ENCODE results near the gene PDP2. TPM values are rescaled to one million over a fixed set of nuclear protein-coding genes. Genes with fewer than 3 reads are reported as not detected.

Gene PDP2
- total RNA-seq, 2 donors from 2014 or later = 4.8 to 6.2 TPM

GRCh38 chr16:66841366-66841765 is 38.9 kb upstream of the PDP2 start:
- Histone ChIP-seq H3K9me3 (no peaks in the 10 kb centered on the region), H3K4me1 (ENCODE audit: control insufficient read depth in 1 of 2, low read depth in 2 of 2) (peaks cover 12 to 22% of the 10 kb centered on the region in 2 donors), H3K4me3 (no peak overlapping the region), H3K36me3 (no peaks in the 10 kb centered on the region), H3K27me3 (replicated peaks; ENCODE audit: insufficient read depth) (peaks cover 4% of the 10 kb centered on the region), H3K27ac (no peak overlapping the region)
- DNase-seq (ENCODE audit: low spot score) (no peak), ATAC-seq (ENCODE audit: insufficient number of reproducible peaks, low FRiP score, low read depth) (no peak)
- TF ChIP-seq, protein P1, sequence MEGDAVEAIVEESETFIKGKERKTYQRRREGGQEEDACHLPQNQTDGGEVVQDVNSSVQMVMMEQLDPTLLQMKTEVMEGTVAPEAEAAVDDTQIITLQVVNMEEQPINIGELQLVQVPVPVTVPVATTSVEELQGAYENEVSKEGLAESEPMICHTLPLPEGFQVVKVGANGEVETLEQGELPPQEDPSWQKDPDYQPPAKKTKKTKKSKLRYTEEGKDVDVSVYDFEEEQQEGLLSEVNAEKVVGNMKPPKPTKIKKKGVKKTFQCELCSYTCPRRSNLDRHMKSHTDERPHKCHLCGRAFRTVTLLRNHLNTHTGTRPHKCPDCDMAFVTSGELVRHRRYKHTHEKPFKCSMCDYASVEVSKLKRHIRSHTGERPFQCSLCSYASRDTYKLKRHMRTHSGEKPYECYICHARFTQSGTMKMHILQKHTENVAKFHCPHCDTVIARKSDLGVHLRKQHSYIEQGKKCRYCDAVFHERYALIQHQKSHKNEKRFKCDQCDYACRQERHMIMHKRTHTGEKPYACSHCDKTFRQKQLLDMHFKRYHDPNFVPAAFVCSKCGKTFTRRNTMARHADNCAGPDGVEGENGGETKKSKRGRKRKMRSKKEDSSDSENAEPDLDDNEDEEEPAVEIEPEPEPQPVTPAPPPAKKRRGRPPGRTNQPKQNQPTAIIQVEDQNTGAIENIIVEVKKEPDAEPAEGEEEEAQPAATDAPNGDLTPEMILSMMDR (IDR thresholded peaks at IDR 0.05) = no peak

GRCh38 chr16:66842765-66843164 is 37.5 kb upstream of the PDP2 start:
- Histone ChIP-seq H3K9me3 (no peaks in the 10 kb centered on the region), H3K4me3 (no peak overlapping the region), H3K27ac (no peak overlapping the region), H3K36me3 (no peaks in the 10 kb centered on the region), H3K27me3 (replicated peaks; ENCODE audit: insufficient read depth) (peaks cover 4% of the 10 kb centered on the region), H3K4me1 (ENCODE audit: control insufficient read depth in 1 of 2, low read depth in 2 of 2) (peaks cover 12 to 22% of the 10 kb centered on the region in 2 donors)
- TF ChIP-seq, protein P1 (IDR thresholded peaks at IDR 0.05) = no peak
- DNase-seq (ENCODE audit: low spot score) = no peak
- ATAC-seq (ENCODE audit: insufficient number of reproducible peaks, low FRiP score, low read depth) = no peak

DNA sequence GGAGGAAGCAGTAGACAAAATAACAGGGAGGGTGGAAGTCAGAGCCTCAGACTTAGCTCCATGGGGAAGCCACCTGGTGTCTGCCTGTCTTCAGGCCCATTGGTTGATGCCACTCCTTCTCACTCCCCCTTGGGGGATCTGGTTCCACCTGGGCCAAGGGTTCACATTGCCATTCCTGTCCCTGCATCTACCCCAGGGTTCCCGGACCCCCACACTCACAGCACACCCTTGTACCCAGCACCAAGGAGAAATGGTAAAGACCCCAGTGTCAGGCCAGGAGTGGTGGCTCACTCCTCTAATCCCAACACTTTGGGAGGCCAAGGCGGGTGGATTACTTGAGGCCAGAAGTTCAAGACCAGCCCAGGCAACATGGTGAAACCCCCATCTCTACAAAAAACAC is 37.1 kb upstream of the PDP2 start:
- TF ChIP-seq, protein P1 (IDR thresholded peaks at IDR 0.05) = no peak
- peaks cover 12 to 22% of the 10 kb centered on the region in 2 donors for H3K4me1 ChIP-seq (ENCODE audit: control insufficient read depth in 1 of 2, low read depth in 2 of 2)
- peaks cover 4% of the 10 kb centered on the region for H3K27me3 ChIP-seq (replicated peaks; ENCODE audit: insufficient read depth)
- no peaks in the 10 kb centered on the region for H3K36me3 ChIP-seq
- no peak overlapping the region for H3K27ac ChIP-seq
- ATAC-seq (ENCODE audit: insufficient number of reproducible peaks, low FRiP score, low read depth) (no peak), DNase-seq (ENCODE audit: low spot score) (no peak)
- no peak overlapping the region for H3K4me3 ChIP-seq
- no peaks in the 10 kb centered on the region for H3K9me3 ChIP-seq

DNA sequence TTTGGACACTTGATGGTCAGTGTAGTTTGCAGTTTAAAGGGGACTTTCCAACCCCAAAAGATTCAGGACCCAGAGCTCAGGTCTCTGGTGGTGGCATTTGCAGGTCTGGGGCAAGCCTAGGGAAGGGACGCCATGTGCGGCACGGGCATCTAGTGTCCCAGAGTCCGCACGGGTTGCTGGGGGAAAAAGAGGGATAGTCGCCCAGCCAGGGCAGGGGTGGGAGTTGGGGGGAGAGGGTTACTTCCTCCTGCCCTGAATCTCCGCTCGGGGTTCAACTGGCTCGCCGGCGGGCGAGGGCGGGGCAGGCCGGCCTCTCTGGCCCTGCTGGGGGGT is 36.3 kb upstream of the PDP2 start:
- Histone ChIP-seq H3K27ac (no peak overlapping the region), H3K4me3 (peak overlapping the region; percentile 67), H3K4me1 (ENCODE audit: control insufficient read depth in 1 of 2, low read depth in 2 of 2) (peaks cover 12 to 22% of the 10 kb centered on the region in 2 donors), H3K9me3 (no peaks in the 10 kb centered on the region), H3K27me3 (replicated peaks; ENCODE audit: insufficient read depth) (peaks cover 4% of the 10 kb centered on the region), H3K36me3 (no peaks in the 10 kb centered on the region)
- DNase-seq (ENCODE audit: low spot score) = no peak
- TF ChIP-seq, protein P1 (IDR thresholded peaks at IDR 0.05) = no peak
- ATAC-seq (ENCODE audit: insufficient number of reproducible peaks, low FRiP score, low read depth) = no peak

- ATAC-seq (ENCODE audit: insufficient number of reproducible peaks, low FRiP score, low read depth) (no peak), DNase-seq (ENCODE audit: low spot score) (no peak)
Measured at GRCh38 chr16:66844342-66845079, 35.8 kb upstream of the PDP2 start, which contains the start of gene CA7. Gene CA7 (plus strand): TSS chr16:66844414. CDS start chr16:66844488, 74 bp downstream.

More at GRCh38 chr16:66844342-66845079, 35.8 kb upstream of the PDP2 start, which contains the start of gene CA7:
- TF ChIP-seq, protein P1 (IDR thresholded peaks at IDR 0.05) = no peak
- peaks cover 4% of the 10 kb centered on the region for H3K27me3 ChIP-seq (replicated peaks; ENCODE audit: insufficient read depth)
- H3K4me1 ChIP-seq (ENCODE audit: control insufficient read depth in 1 of 2, low read depth in 2 of 2) = peaks cover 12 to 22% of the 10 kb centered on the region in 2 donors
- no peak within 1 kb of the TSS for H3K27ac ChIP-seq
- no peaks in the 10 kb centered on the region for H3K9me3 ChIP-seq
- peak within 1 kb of the TSS; percentile 67 for H3K4me3 ChIP-seq
- H3K36me3 ChIP-seq = no peaks in the 10 kb centered on the region

Measured in thoracic aorta (tissue), 2 donors.